Stimulated activated CD4-positive, alpha-beta T cell treated with anti-CD3 and anti-CD28 coated beads, Interleukin-2, amount 100 ng/mL, for 4 hours (primary cell): ENCODE measurements around the gene ASB12.

Experiments used
- DNase-seq: peaks from one replicate; pipeline ENCODE4 v3.0.0-alpha.2; 2020; ENCODE audit warnings: low read depth

ASB12 gene

DNA sequence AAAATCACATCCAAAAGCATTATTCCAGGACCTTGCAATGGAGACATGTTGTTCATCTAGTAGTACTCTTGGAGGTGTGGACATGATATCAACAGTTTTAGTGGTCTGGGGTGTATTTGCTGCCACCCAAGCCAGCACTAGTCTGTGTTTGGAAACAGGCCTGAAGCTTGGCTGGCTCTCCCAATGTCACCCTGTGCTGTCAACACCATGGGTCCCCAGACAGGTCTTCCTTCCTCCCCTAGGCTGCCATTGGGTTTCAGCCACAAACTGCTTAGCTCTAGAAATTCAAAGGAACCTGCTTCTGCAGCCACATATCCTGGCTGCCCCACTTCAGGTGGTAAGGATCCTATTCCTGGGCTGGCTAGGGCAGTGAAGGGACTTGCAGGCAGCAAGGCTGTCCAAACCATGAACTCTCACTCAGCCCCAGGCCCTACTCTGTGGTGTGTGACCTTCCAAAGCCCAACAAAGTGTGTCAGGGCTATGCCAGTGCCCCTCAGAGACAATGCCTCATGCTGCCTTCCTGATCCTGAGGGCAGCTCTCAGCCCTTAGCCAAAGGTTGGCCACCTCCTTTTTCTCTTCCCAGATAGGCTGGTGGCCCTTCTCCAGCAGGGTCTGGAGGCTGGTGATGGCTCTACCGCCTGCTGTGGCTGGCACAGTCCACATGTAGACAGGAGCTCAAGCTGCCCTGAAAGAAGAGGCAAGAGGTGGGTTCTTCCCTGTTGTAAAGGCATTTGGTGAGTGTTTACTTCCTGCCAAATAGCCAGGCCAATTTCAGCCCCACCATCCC is 43.2 kb downstream of the ASB12 start:
- DNase-seq: no peak

DNA sequence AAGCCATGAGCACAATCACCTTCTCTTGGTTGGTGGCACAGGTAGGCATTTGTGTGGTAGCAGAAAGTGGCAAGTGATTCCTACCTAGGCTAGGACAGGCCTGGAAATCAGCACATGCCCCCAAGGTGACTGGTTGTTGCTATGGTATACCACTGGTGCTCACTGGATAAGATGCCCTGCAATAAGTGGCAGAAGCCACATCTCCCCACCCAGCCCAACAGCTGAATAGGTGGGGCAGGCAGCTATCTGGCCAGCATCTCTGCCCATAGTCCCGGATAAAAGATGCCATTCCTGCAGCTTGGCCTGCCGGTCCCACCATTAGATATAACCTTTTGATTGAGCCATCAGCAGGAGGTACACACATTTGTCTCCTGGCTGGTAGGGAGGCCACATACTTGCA is 46.0 kb downstream of the ASB12 start:
- DNase-seq: no peak

GRCh38 chrX:64182208-64182607 is 48.2 kb downstream of the ASB12 start:
- no peak for DNase-seq

GRCh38 chrX:64176876-64177275 is 53.5 kb downstream of the ASB12 start:
- DNase-seq: no peak
